Muscle of leg (tissue), 11 donors: ENCODE results near the gene SERTAD4. TPM values are rescaled to one million over a fixed set of nuclear protein-coding genes. Genes with fewer than 3 reads are reported as not detected.

Experiments
- DNase-seq: peaks from one replicate; pipeline ENCODE4 v3.0.0; 2013
- H3K27ac ChIP-seq: one replicate; pipeline ENCODE4 v1.5.1; 2013; ENCODE audit warnings: mild to moderate bottlenecking, low read length, control low read depth
- H3K27me3 ChIP-seq: one replicate; pipeline ENCODE4 v1.6.1; 2013; ENCODE audit warnings: low read length; ENCODE audit not compliant: control insufficient read depth, insufficient read depth
- H3K36me3 ChIP-seq: one replicate; pipeline ENCODE4 v1.6.1; 2013; ENCODE audit warnings: low read length; ENCODE audit not compliant: control insufficient read depth, insufficient read depth
- H3K4me1 ChIP-seq: one replicate; pipeline ENCODE4 v1.6.1; 2013; ENCODE audit warnings: low read length; ENCODE audit not compliant: control insufficient read depth, insufficient read depth
- H3K4me3 ChIP-seq: one replicate; pipeline ENCODE4 v1.5.1; 2013; ENCODE audit warnings: low read length, control low read depth
- H3K9me3 ChIP-seq: replicated peaks from 2 replicates; pipeline ENCODE4 v1.6.1; 2013; ENCODE audit warnings: low read depth, low read length; ENCODE audit not compliant: control insufficient read depth
- WGBS: methylation state at CpG from one replicate; pipeline ENCODE4 v1.1.5; 2013; ENCODE audit warnings: missing lambda C conversion rate; ENCODE audit not compliant: insufficient coverage; 5-methylcytosine and 5-hydroxymethylcytosine counted together
- polyA plus RNA-seq, 8 donors: library from polyadenylated mRNA; unstranded; fragments of 120-200 nt; gene quantifications; one replicate each; pipeline versions ENCODE4 v1.2.1 to v1.2.3, GENCODE V29; 2013; ENCODE audit warnings: inconsistent platforms in 1 of 8, low replicate concordance in 1 of 8; ENCODE audit not compliant: insufficient read length in 8 of 8, insufficient read depth in 1 of 8
- total RNA-seq: library from RNA; stranded (reverse); fragments of 120-200 nt; gene quantifications from one replicate; pipeline ENCODE4 v1.2.4, GENCODE V29; 2013

The SERTAD4 gene
- total and polyA plus RNA-seq, 9 donors = 3.6 to 13.1 (median 6.4) TPM

DNA sequence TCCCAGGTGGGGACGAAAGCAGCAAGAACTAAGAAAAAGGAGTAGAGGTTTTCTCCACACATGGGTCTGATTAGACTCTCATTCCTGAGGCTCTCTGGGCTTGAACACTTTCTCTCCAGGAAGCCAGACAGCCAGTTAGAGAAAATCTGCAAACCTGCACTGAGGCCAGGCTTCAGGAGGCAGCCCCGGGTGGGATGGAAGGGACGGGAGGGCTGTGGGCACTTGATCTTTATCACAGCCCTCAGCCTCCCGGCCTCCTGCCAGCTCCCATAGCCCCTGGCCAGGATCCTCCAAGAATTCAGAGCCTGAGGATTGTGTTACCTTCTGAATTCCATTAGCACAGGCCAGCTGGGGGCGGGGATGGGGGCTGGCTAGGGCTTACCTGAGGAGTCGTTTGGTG lies 40.1 kb downstream of the SERTAD4 start:
- peak; percentile 72 for DNase-seq
- Histone ChIP-seq H3K4me1 (peaks cover 8% of the 10 kb centered on the region), H3K4me3 (no peak overlapping the region), H3K27ac (no peak overlapping the region), H3K9me3 (no peaks in the 10 kb centered on the region), H3K27me3 (no peaks in the 10 kb centered on the region), H3K36me3 (no peaks in the 10 kb centered on the region)
- WGBS = no CpG with 5 or more reads among the region's 6 CpGs

DNA sequence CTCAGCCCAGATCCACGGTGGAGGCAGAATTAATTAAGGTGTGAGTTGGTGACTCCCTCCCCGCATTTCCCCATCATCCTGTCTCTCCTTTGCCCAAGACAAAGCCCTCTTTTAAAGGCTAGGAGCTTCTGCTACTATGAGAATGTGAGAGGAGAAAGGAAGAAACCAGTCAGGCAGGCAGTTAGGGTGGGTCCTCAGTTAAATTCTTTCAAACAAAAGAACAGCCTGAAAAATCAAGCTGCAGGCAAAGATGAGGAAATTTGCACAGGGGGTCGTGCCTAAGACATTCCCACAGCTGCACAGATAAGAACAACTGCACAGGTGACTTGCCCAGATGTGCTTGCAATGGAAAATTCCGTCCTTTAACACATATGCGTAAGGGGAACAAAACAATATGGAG lies 47.6 kb downstream of the SERTAD4 start:
- Histone ChIP-seq H3K27ac (no peak overlapping the region), H3K9me3 (peaks cover 21% of the 10 kb centered on the region), H3K4me3 (no peak overlapping the region), H3K36me3 (no peaks in the 10 kb centered on the region), H3K27me3 (no peaks in the 10 kb centered on the region), H3K4me1 (no peaks in the 10 kb centered on the region)
- no peak for DNase-seq
- WGBS = 20% methylated on average over 1 of the region's 5 CpGs

DNA sequence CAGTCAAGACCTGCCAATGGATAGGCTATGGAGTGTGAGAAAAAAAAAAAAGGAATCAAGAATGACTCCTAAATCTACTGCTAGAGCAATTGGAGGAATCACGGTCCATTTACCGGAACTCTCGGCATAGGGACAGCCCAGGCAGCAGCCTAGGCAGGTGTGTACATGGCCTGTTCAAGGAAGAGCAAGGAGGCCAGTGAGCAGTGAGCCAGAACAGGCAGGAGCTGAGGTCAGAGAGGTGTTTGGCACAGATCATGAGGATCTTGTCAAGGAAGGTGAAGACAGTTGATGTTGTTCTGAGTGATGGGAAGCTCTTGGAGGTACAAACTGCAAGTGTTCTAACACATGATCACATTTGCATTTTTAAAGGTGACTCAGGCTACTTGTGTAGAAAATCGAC lies 55.5 kb downstream of the SERTAD4 start:
- H3K36me3 ChIP-seq = no peaks in the 10 kb centered on the region
- H3K4me1 ChIP-seq = peaks cover 22% of the 10 kb centered on the region
- 94% methylated on average over 4 of the region's 4 CpGs for WGBS
- peaks cover 5% of the 10 kb centered on the region for H3K27me3 ChIP-seq
- H3K27ac ChIP-seq = no peak overlapping the region
- no peak overlapping the region for H3K4me3 ChIP-seq
- H3K9me3 ChIP-seq = no peaks in the 10 kb centered on the region
- no peak for DNase-seq

DNA sequence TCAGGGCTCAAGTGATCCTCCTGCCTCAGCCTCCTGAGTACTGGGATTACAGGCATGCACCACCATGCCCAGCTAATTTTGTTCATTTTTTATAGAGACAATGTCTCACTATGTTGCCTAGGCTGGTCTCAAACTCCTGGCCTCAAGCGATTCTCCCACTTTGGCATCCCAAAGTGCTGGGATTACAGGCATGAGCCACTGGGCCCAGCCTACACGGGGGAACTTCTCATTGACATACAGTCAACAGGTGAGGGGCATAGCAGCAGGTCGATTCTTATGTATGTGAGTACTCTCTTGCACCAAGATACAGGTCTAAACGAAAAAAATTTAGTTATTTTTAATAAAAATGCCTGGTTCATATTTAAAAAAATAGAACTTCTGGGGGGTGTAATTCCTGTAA lies 56.7 kb downstream of the SERTAD4 start:
- Histone ChIP-seq H3K27me3 (peaks cover 5% of the 10 kb centered on the region), H3K4me1 (peaks cover 33% of the 10 kb centered on the region)
- WGBS = 43% methylated on average over 1 of the region's 4 CpGs

DNA sequence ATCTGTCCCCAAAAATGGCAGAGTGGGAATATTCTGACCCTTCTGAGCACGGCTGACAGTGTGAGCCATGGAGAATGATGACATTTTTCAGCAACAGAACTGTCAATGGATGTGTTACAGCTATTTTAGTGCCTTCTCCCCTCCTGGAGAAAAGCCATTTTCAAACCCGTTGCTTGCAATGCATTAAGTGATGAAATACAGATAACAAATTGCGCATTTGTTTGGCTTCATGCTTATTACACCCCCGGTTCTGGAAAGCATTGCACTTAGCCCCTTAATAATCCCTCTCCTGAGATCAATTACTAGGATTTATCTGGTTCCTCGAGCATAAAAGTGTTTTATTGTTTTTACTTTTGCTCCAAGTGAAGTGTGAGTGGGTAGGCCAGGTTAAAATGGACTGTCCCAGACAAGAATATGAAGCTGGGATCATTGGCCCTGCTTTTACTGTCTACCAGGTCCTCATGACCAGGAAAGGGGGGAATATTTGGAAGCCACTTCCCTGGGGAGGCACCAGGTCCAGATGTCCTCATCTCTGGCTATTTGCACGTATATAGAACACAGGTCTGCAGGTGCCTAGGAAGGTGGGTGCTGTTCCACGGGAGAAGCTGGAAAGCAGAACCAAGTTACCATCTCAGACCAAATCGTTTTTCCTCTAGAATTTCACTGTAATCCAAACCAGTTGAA lies 58.6 kb downstream of the SERTAD4 start:
- H3K27me3 ChIP-seq = peaks cover 5% of the 10 kb centered on the region
- H3K4me3 ChIP-seq = no peak overlapping the region
- H3K9me3 ChIP-seq = no peaks in the 10 kb centered on the region
- no peaks in the 10 kb centered on the region for H3K36me3 ChIP-seq
- DNase-seq = peak; percentile 82
- 40% methylated on average over 1 of the region's 8 CpGs for WGBS
- H3K4me1 ChIP-seq = peaks cover 53% of the 10 kb centered on the region
- H3K27ac ChIP-seq = peak overlapping the region; percentile 97

More for the DNA sequence above, 56.7 kb downstream of the SERTAD4 start:
- no peaks in the 10 kb centered on the region for H3K36me3 ChIP-seq
- H3K4me3 ChIP-seq = no peak overlapping the region
- H3K9me3 ChIP-seq = no peaks in the 10 kb centered on the region
- no peak overlapping the region for H3K27ac ChIP-seq
- DNase-seq = no peak

DNA sequence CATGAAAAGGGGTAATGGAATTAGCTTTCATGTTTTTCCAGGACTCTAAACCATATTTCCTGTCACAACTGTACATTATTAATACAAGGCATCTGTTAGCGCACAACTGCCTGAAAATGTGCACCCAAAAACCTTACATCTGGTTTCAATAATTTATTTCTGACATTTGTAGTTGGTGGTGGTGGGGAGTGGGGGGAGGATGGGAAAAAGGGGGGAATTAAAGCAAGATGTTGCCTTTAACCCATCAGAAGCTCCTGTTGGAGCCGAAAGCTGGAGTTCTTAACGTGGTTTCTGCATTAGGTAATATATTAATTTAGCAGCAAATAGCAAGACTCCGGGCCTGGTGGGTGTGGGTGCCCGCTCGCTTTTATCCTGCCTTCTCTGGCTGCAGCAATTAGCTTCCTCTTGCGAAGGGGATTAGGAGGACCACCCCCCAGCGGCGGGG lies 59.2 kb downstream of the SERTAD4 start:
- peak; percentile 97 for DNase-seq
- peak overlapping the region; percentile 41 for H3K4me3 ChIP-seq
- H3K36me3 ChIP-seq = no peaks in the 10 kb centered on the region
- peak overlapping the region; percentile 97 for H3K27ac ChIP-seq
- H3K9me3 ChIP-seq = no peaks in the 10 kb centered on the region
- peaks cover 59% of the 10 kb centered on the region for H3K4me1 ChIP-seq
- WGBS = 0% methylated on average over 6 of the region's 9 CpGs
- peaks cover 5% of the 10 kb centered on the region for H3K27me3 ChIP-seq

DNA sequence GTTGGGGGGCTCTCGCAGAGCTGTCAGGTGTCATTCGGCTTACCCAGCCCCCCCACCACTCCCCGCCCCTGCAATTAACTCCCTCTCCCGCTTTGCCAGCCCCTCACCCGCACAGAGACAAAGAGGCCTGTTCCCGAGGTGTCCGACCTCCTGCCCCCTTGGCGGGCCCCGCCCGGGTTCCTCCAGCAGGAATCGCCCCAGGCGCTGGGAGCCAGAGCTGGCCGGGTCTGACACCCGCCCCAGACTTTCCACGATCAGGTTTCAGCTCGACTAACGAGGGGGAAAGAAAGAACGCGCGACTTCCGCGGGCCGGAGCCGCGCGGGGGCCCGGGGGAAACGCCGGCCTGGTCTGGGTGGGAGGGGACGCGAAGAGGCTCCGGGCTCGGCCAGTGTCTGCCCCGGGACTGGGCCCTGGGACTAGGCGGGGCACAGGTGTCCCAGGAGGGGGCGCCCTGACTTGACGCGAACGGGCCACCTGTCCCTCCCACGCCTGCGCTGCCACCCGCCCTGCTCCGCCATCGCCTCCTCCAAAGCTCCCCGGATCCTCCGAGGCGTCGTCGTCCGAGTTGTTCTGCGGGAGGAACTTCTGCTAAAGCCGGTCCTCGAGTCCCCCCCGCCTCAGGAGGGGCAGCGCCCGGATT lies 59.8 kb downstream of the SERTAD4 start:
- WGBS = under 1% methylated on average over 52 of the region's 56 CpGs
- peak overlapping the region; percentile 97 for H3K27ac ChIP-seq
- peak; percentile 94 for DNase-seq
- H3K36me3 ChIP-seq = no peaks in the 10 kb centered on the region
- H3K9me3 ChIP-seq = no peaks in the 10 kb centered on the region
- peaks cover 5% of the 10 kb centered on the region for H3K27me3 ChIP-seq
- peaks cover 64% of the 10 kb centered on the region for H3K4me1 ChIP-seq
- H3K4me3 ChIP-seq = peak overlapping the region; percentile 41

DNA sequence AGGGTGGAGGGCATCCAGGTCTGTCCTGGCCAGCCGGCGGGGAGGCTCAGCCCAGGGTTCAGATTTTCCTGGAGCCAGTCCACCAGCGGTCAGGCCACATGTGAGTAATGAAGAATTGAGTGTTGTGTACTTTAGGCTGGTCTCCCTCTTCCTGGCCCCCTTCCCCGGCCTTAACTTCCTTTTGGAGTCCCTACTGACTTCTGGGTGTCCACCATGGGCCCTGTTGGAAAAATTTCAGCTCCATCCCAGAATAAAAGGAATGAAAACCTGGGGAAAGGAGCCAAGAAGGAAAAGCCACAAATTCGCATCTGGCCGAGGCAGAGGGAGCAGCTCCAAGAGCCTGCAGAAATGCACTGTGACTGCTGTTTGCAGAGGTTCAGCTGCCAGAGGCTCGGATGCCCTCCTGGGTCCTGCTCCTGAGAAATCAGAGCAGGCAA lies 60.6 kb downstream of the SERTAD4 start:
- peak; percentile 97 for DNase-seq
- peaks cover 71% of the 10 kb centered on the region for H3K4me1 ChIP-seq
- peak overlapping the region; percentile 41 for H3K4me3 ChIP-seq
- H3K27me3 ChIP-seq = peaks cover 5% of the 10 kb centered on the region
- H3K9me3 ChIP-seq = no peaks in the 10 kb centered on the region
- H3K36me3 ChIP-seq = no peaks in the 10 kb centered on the region
- peak overlapping the region; percentile 97 for H3K27ac ChIP-seq
- 16% methylated on average over 2 of the region's 7 CpGs for WGBS

DNA sequence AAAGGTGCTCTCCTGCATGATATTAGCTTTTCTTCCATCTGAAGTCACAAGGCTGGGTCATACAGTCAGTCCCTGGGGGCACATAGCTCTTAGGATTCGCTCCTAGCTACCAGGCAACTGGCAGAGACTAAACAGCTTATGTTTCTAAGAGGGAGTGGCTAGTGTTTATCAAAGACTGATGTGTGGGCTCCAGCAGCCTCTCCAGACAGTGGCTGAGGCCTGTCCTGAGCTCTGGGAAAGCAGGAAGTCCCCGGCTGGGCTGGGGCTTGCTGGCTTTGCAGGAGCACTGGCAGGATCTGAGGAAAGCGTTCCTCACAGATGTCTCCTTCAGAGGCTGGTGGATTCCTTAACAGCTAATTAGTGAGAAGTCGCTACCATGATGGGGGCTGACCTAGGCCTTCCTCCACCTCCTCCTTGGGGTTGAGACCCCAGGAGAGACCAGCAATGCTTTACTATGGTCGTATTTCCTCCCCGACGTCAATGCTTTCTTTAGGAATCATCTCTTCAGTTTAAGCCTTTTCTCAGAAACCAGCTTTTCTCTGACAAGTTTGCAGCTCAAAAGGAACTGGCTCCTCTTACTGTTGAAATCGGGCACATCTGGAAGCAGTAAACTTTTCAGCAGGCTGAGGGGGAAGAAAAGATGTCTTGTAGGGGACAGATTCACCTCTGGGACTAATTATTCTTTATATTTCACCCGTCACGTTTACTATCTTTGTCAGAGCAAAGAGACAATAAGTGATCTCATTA lies 62.6 kb downstream of the SERTAD4 start:
- 8% methylated on average over 3 of the region's 10 CpGs for WGBS
- H3K36me3 ChIP-seq = no peaks in the 10 kb centered on the region
- peak; percentile 88 for DNase-seq
- H3K27ac ChIP-seq = peak overlapping the region; percentile 95
- H3K9me3 ChIP-seq = no peaks in the 10 kb centered on the region
- H3K4me3 ChIP-seq = no peak overlapping the region
- H3K4me1 ChIP-seq = peaks cover 80% of the 10 kb centered on the region
- peaks cover 5% of the 10 kb centered on the region for H3K27me3 ChIP-seq
